Activated CD4-positive, alpha-beta memory T cell treated with anti-CD3 and anti-CD28 coated beads for 36 hours (primary cell): ENCODE data around the gene RAB40AL. TPM values are rescaled to one million over a fixed set of nuclear protein-coding genes. Genes with fewer than 3 reads are reported as not detected.
"Not testable (repeated sequence)": the region's sequence is repeated elsewhere in the genome, so short reads cannot be mapped to it uniquely, and the experiment has no call there.

Source experiments
- CTCF ChIA-PET: fragments of 350-600 bp; sonication (Branson Sonifier 250); formaldehyde crosslinking; loops from one replicate; lab custom pipeline; 2021; ENCODE audit warnings: antibody characterized with exemption, inconsistent platforms; lab: Charles Lee
- POLR2A ChIA-PET: fragments of 350-600 bp; sonication (Branson Sonifier 250); formaldehyde crosslinking; loops from one replicate; lab custom pipeline; 2021; ENCODE audit warnings: antibody characterized with exemption; lab: Charles Lee
- DNase-seq: peaks from one replicate; pipeline ENCODE4 v3.0.0-alpha.2; 2020
- H3K27ac Mint-ChIP-seq: one replicate; pipeline ENCODE4 v1.8.0; 2021; ENCODE audit warnings: mixed read lengths
- H3K27me3 Mint-ChIP-seq: one replicate; pipeline ENCODE4 v1.8.0; 2021; ENCODE audit warnings: mixed read lengths
- H3K36me3 Mint-ChIP-seq: one replicate; pipeline ENCODE4 v1.8.0; 2021; ENCODE audit warnings: mixed read lengths
- H3K4me1 Mint-ChIP-seq: one replicate; pipeline ENCODE4 v1.8.0; 2021; ENCODE audit warnings: low read depth, mixed read lengths
- H3K4me3 Mint-ChIP-seq: one replicate; pipeline ENCODE4 v1.8.0; 2021; ENCODE audit warnings: mild to moderate bottlenecking, mixed read lengths
- H3K9me3 Mint-ChIP-seq: one replicate; pipeline ENCODE4 v1.8.0; 2021; ENCODE audit warnings: mixed read lengths
- intact Hi-C: fragments of 100-400 bp; cut with micrococcal nuclease; formaldehyde crosslinking; loops from one replicate; pipeline ENCODE4 v1.15.1; 2023
- total RNA-seq, 2 experiments: library from RNA; stranded (reverse); gene quantifications; one replicate each; pipeline ENCODE4 v1.2.3, GENCODE V29; 2021

Gene RAB40AL
- not detected for total RNA-seq

- DNase-seq, H3K27ac Mint-ChIP-seq, POLR2A ChIA-PET, intact Hi-C loops, H3K9me3 Mint-ChIP-seq, H3K36me3 Mint-ChIP-seq, H3K4me3 Mint-ChIP-seq, H3K4me1 Mint-ChIP-seq, H3K27me3 Mint-ChIP-seq: not testable (repeated sequence)
- CTCF ChIA-PET, result interaction anchor here (3.3 kb wide), 1 partner anchor 14 kb away, joined by 41 read pairs; no protein-coding TSS in a partner anchor
Measured at GRCh38 chrX:102936972-102937371, at the start of gene RAB40AL. Gene RAB40AL (plus strand): TSS chrX:102937272. CDS start chrX:102937319, 47 bp downstream.

- POLR2A ChIA-PET, result no interaction called here
- CTCF ChIA-PET, result no interaction called here
- peaks cover 1% of the 10 kb centered on the region for H3K36me3 Mint-ChIP-seq
- no peaks in the 10 kb centered on the region for H3K9me3 Mint-ChIP-seq
- no peak for DNase-seq
- no peaks in the 10 kb centered on the region for H3K27me3 Mint-ChIP-seq
- H3K4me3 Mint-ChIP-seq, result no peak overlapping the region
- intact Hi-C loops, result no loop called here
- no peak overlapping the region for H3K27ac Mint-ChIP-seq
- no peaks in the 10 kb centered on the region for H3K4me1 Mint-ChIP-seq
Measured at GRCh38 chrX:102887687-102888086, 49.4 kb upstream of the RAB40AL start.

- DNase-seq, result no peak
- no peaks in the 10 kb centered on the region for H3K9me3 Mint-ChIP-seq
- H3K36me3 Mint-ChIP-seq, result peaks cover 1% of the 10 kb centered on the region
- ChIA-PET POLR2A (no interaction called here), CTCF (no interaction called here)
- no peaks in the 10 kb centered on the region for H3K27me3 Mint-ChIP-seq
- intact Hi-C loops, result no loop called here
- no peak overlapping the region for H3K27ac Mint-ChIP-seq
- H3K4me3 Mint-ChIP-seq, result no peak overlapping the region
- H3K4me1 Mint-ChIP-seq, result no peaks in the 10 kb centered on the region
Measured at GRCh38 chrX:102892103-102892502, 45.0 kb upstream of the RAB40AL start.

- H3K4me3 Mint-ChIP-seq, result no peak overlapping the region
- H3K9me3 Mint-ChIP-seq, result no peaks in the 10 kb centered on the region
- ChIA-PET POLR2A (no interaction called here), CTCF (interaction anchor here (0.5 to 2.4 kb wide), 16 partner anchors 12 to 832 kb away, joined by 3 to 9 read pairs (median 4); no protein-coding TSS in a partner anchor)
- H3K27ac Mint-ChIP-seq, result no peak overlapping the region
- intact Hi-C loops, result no loop called here
- peaks cover 4% of the 10 kb centered on the region for H3K36me3 Mint-ChIP-seq
- peak; percentile 80 for DNase-seq
- peaks cover 5% of the 10 kb centered on the region for H3K4me1 Mint-ChIP-seq
- H3K27me3 Mint-ChIP-seq, result no peaks in the 10 kb centered on the region
Measured at GRCh38 chrX:102899940-102900916, 36.8 kb upstream of the RAB40AL start.

GRCh38 chrX:102902355-102902754 lies 34.7 kb upstream of the RAB40AL start:
- Mint-ChIP-seq H3K4me3 (no peak overlapping the region), H3K27ac (no peak overlapping the region), H3K36me3 (peaks cover 13% of the 10 kb centered on the region), H3K4me1 (peaks cover 5% of the 10 kb centered on the region), H3K9me3 (no peaks in the 10 kb centered on the region), H3K27me3 (no peaks in the 10 kb centered on the region)
- no peak for DNase-seq
- ChIA-PET CTCF (no interaction called here), POLR2A (no interaction called here)
- intact Hi-C loops, result no loop called here

- H3K27me3 Mint-ChIP-seq, result no peaks in the 10 kb centered on the region
- POLR2A ChIA-PET, result no interaction called here
Measured at GRCh38 chrX:102930990-102931756, 5.9 kb upstream of the RAB40AL start.

GRCh38 chrX:102934624-102935023 lies 2.4 kb upstream of the RAB40AL start:
- Mint-ChIP-seq H3K36me3 (no peaks in the 10 kb centered on the region), H3K4me1 (no peaks in the 10 kb centered on the region), H3K27me3 (no peaks in the 10 kb centered on the region), H3K9me3 (no peaks in the 10 kb centered on the region), H3K4me3 (no peak overlapping the region), H3K27ac (no peak overlapping the region)
- POLR2A ChIA-PET, result no interaction called here
- intact Hi-C loops, result no loop called here
- DNase-seq, result peak; percentile 39
- CTCF ChIA-PET, result interaction anchor here (0.7 to 3.3 kb wide), 7 partner anchors 9 to 827 kb away, joined by 3 to 41 read pairs (median 4); no protein-coding TSS in a partner anchor

More at GRCh38 chrX:102930990-102931756, 5.9 kb upstream of the RAB40AL start:
- H3K9me3 Mint-ChIP-seq, result no peaks in the 10 kb centered on the region
- no peaks in the 10 kb centered on the region for H3K36me3 Mint-ChIP-seq
- no peaks in the 10 kb centered on the region for H3K4me1 Mint-ChIP-seq
- no peak for DNase-seq
- intact Hi-C loops, result no loop called here
- no peak overlapping the region for H3K27ac Mint-ChIP-seq
- CTCF ChIA-PET, result no interaction called here
- H3K4me3 Mint-ChIP-seq, result no peak overlapping the region

- peak; percentile 60 for DNase-seq
- intact Hi-C loops, result loop anchor here (1.0 kb wide), 3 partner anchors 207 to 513 kb away; no protein-coding TSS in a partner anchor
- Mint-ChIP-seq H3K9me3 (no peaks in the 10 kb centered on the region), H3K27ac (no peak overlapping the region), H3K4me3 (peak overlapping the region; percentile 59), H3K4me1 (peaks cover 3% of the 10 kb centered on the region), H3K27me3 (no peaks in the 10 kb centered on the region), H3K36me3 (no peaks in the 10 kb centered on the region)
- ChIA-PET POLR2A (interaction anchor here (0.6 kb wide), 1 partner anchor 1073 kb away, joined by 3 read pairs; no protein-coding TSS in a partner anchor), CTCF (interaction anchor here (0.8 to 3.2 kb wide), 26 partner anchors 9 to 1438 kb away, joined by 3 to 41 read pairs (median 4); partner anchors contain the start of gene RAB40AL)
Measured at GRCh38 chrX:102950908-102951866, 14.1 kb downstream of the RAB40AL start.

GRCh38 chrX:102957751-102958150 lies 20.7 kb downstream of the RAB40AL start:
- Mint-ChIP-seq H3K9me3 (no peaks in the 10 kb centered on the region), H3K4me1 (no peaks in the 10 kb centered on the region), H3K27me3 (no peaks in the 10 kb centered on the region), H3K4me3 (no peak overlapping the region), H3K36me3 (no peaks in the 10 kb centered on the region), H3K27ac (no peak overlapping the region)
- no peak for DNase-seq
- POLR2A ChIA-PET, result no interaction called here
- CTCF ChIA-PET, result interaction anchor here (0.6 kb wide), 1 partner anchor 1748 kb away, joined by 4 read pairs; no protein-coding TSS in a partner anchor
- intact Hi-C loops, result no loop called here

GRCh38 chrX:102958794-102959193 lies 21.7 kb downstream of the RAB40AL start:
- H3K27me3 Mint-ChIP-seq, result no peaks in the 10 kb centered on the region

GRCh38 chrX:102959471-102959870 lies 22.4 kb downstream of the RAB40AL start:
- H3K4me1 Mint-ChIP-seq, result no peaks in the 10 kb centered on the region
- no peaks in the 10 kb centered on the region for H3K9me3 Mint-ChIP-seq
- no peak overlapping the region for H3K4me3 Mint-ChIP-seq
- H3K27me3 Mint-ChIP-seq, result no peaks in the 10 kb centered on the region
- no peak for DNase-seq
- no peaks in the 10 kb centered on the region for H3K36me3 Mint-ChIP-seq
- intact Hi-C loops, result no loop called here
- no peak overlapping the region for H3K27ac Mint-ChIP-seq
- POLR2A ChIA-PET, result no interaction called here
- CTCF ChIA-PET, result interaction anchor here (1.7 kb wide), 1 partner anchor 8 kb away, joined by 11 read pairs; no protein-coding TSS in a partner anchor

More at GRCh38 chrX:102958794-102959193, 21.7 kb downstream of the RAB40AL start:
- DNase-seq, result no peak
- Mint-ChIP-seq H3K9me3 (no peaks in the 10 kb centered on the region), H3K27ac (no peak overlapping the region), H3K4me3 (no peak overlapping the region), H3K4me1 (no peaks in the 10 kb centered on the region), H3K36me3 (no peaks in the 10 kb centered on the region)
- POLR2A ChIA-PET, result no interaction called here
- CTCF ChIA-PET, result no interaction called here
- intact Hi-C loops, result no loop called here
